HG03354 (cell line): Measurements from ENCODE around the gene TOLLIP.

Source experiments
- ATAC-seq: cut with Tn5 transposase; IDR thresholded peaks from one replicate; pipeline ENCODE4 v1.9.1; 2021; ENCODE audit warnings: mild to moderate bottlenecking; ENCODE audit not compliant: unreplicated experiment, poor library complexity, severe bottlenecking

TOLLIP gene

DNA sequence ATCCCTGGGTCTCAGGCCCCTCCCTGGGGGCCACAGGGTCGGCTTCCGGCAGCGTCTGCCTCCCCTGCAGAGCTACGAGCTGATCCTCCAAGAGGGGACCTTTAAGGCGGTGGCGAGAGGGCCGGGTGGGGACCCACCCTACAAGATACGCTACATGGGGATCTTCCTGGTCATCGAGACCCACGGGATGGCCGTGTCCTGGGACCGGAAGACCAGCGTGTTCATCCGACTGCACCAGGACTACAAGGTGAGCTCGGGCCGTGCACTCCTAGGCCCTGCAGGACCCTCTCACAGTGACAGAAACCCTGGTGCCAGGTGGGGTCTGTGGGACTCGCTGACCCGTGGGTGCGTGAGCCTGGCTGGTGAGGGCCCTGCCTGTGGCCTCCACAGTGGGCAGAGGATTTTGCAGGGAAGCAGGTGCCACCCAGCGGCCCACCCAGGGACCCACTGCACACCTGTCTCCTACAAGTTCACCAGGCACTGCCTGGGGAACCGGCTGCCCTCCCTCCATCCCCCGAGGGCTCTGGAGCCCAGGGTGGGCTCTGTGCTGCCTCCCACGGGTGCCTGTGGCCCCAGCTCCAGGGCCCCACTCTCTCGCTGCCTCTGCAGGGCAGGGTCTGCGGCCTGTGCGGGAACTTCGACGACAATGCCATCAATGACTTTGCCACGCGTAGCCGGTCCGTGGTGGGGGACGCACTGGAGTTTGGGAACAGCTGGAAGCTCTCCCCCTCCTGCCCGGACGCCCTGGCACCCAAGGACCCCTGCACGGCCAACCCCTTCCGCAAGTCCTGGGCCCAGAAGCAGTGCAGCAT lies 72.9 kb downstream of the TOLLIP start:
- no peak for ATAC-seq

DNA sequence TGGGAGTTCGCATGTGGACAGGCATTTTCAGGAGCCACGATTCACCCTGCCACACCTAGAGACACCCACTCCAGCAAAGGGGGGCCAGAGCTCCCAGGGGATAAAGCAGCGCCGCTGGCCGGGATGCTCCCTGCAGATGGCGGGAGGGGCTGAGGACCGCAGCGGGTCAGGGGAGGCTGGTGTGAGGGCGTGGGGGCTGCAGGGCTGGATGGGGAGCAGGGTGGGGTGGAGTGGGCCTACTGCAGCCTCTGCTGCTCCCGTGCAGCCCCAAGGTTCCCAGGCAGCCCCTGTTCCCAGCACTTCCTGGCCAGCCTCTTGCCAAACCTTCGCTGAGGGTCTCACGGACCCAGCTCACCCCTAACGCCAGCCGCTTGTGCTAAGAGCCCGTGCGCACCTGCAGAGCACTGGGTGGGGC lies 73.5 kb downstream of the TOLLIP start:
- no peak for ATAC-seq

DNA sequence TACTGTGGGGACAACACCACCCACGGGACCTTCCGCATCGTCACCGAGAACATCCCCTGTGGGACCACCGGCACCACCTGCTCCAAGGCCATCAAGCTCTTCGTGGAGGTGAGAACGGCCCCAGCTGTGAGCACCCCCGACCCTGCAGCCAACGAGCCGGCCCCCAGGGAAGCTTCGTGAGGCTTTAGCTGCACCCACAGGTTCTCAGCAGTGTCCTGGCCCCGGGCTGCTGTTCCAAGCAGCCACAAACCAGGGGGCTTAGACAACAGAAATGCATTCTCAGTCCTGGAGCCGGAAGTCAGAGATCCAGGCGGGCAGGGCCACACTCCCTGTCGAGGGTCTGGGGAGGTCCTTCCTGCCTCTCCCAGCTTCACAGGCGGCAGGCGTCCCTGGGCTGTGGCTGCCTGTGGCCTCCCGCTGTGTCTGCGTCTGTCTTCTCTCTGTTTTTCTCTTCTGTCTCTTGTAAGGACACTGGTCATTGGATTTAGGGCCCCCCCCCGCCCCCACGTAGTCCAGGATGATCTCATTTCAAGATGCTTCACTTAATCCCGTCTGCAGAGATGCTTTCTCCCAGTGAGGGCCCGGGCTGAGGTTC lies 74.0 kb downstream of the TOLLIP start:
- no peak for ATAC-seq

DNA sequence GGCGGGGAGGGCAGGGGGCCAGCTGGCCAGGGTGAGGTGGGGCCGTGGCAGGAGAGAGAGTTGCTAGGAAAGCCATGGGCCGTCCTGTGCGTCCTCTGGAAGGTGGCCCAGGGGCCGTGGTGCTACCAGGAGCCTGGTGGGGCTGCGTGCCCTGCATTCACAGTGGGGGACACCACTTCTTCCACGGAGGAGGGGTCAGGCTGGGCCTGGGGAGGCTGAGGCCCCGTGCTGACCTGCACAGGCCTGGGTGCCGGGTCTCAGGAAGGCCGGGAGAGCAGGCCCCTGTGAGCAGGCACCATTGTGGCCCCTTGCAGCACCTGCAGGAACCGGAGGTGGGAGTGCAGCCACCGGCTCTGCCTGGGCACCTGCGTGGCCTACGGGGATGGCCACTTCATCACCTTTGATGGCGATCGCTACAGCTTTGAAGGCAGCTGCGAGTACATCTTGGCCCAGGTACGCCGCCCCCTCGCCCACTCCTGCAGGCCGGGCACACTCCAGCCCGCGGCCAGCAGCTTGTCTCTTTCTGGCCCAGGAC lies 74.6 kb downstream of the TOLLIP start:
- ATAC-seq = no peak

DNA sequence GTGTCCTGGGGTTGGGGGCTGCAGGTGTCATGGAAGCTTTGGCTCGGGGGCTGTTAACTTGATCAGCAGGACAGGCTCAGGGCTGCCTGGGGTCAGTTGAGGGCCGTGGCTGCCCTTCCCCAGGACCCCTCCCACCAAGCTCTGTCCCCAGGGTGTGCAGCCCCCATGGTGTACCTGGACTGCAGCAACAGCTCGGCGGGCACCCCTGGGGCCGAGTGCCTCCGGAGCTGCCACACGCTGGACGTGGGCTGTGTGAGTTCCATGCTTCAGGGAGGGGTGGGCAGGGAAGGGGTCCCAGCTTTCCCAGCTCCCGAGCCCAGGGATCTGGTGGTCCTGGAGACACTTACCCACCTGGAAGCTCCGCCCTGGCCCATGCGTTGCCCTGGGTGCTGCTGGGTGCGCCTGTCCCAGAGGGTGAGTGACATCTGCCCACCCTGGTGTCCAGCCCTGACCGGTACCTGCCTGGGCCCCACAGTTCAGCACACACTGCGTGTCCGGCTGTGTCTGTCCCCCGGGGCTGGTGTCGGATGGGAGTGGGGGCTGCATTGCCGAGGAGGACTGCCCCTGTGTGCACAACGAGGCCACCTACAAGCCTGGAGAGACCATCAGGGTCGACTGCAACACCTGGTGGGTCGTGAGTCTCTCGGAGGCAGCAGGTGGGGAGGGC lies 75.2 kb downstream of the TOLLIP start:
- no peak for ATAC-seq

DNA sequence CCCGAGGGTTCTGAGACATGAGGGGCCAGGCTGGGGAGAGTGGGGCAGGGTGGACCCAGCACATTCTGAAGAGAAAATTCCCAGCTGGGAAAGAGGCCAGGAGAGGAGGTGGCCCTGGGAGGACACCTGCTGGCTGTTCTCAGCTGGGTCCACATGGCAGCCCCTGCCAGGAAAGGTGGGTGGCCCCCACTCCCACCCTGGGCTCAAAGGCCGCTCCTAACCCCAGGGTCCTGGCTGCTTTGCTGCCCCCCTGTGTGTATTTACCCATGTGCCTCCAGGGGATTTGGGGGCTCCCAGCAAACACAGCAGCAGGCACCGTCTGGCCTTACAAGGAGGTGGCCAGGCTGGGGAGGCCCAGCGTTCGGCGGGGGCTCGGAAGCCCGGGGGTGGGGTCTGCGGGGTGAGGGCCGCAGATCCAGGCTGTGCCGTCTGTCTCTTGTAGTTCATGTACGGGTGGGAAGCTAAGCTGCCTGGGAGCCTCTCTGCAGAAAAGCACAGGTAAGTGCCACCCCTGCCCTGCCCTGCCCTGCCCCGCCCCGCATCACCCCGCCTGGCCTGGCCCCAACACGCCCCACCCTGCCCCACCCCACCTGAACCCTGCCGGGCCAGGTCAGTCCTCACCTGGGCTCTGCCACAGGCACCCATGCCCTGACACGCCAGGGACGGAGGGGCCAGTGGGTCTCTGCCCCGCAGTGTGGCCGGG lies 75.9 kb downstream of the TOLLIP start:
- no peak for ATAC-seq

DNA sequence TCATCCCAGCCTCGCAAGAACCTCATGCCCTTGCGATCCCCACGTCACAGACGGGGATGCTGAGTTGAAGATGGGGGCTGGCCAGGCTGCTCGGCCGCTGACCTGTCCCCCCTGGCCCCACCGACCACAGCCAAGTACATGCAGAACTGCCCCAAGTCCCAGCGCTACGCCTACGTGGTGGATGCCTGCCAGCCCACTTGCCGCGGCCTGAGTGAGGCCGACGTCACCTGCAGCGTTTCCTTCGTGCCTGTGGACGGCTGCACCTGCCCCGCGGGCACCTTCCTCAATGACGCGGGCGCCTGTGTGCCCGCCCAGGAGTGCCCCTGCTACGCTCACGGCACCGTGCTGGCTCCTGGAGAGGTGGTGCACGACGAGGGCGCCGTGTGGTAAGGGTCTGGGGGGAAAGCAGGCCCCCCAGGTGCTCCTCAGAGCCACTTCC lies 76.5 kb downstream of the TOLLIP start:
- no peak for ATAC-seq

DNA sequence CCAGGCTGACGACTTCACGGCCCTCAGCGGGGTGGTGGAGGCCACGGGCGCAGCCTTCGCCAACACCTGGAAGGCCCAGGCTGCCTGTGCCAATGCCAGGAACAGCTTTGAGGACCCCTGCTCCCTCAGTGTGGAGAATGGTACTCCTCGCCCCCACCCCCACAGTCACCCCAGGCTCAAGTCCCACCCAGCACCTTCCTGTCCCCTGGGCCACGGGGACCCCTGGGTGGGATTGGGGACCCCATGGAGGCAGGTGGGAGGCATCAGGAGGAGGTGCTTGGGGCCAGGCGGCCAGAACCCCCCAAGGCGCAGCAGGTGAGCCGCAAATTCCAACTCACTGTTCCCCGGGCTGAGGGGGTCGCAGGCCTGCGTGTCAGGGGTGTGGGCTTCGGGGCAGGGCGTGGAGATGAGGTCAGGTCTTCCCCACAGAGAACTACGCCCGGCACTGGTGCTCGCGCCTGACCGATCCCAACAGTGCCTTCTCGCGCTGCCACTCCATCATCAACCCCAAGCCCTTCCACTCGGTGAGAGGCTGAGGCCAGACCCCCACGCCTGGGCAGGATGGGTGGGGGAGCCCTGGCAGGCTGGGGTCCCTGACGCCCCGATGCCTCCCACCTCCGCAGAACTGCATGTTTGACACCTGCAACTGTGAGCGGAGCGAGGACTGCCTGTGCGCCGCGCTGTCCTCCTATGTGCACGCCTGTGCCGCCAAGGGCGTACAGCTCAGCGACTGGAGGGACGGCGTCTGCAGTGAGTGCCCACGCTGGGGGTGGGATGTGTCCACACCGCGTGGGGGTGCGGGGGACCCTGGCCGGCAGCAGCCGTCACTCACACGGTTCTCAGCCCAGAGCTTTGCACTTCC lies 77.2 kb downstream of the TOLLIP start:
- ATAC-seq = no peak

DNA sequence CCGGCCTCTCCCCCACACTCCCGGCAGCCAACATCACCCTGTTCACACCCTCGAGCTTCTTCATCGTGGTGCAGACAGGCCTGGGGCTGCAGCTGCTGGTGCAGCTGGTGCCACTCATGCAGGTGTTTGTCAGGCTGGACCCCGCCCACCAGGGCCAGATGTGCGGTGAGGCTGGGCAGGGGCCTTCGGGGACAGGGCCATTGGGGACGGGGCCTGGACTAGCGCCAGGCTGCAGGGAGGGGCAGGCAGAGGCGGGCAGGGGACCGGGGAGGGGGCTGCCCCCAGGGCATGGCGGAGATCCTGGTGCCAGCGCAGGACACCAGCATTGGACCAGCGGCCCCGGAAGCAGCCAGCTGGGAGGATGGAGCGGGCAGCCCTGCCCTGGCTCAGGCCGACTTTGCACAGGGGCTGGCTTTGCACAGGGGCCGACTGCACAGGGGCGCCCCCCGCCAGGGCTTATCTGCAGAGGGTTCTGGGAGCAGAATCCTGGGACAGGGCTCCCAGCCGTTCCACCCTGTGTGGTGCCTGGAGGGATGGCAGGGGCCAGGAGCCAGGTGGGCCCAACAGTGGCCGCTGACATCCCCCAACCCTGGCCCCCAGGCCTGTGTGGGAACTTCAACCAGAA lies 77.9 kb downstream of the TOLLIP start:
- ATAC-seq = no peak

DNA sequence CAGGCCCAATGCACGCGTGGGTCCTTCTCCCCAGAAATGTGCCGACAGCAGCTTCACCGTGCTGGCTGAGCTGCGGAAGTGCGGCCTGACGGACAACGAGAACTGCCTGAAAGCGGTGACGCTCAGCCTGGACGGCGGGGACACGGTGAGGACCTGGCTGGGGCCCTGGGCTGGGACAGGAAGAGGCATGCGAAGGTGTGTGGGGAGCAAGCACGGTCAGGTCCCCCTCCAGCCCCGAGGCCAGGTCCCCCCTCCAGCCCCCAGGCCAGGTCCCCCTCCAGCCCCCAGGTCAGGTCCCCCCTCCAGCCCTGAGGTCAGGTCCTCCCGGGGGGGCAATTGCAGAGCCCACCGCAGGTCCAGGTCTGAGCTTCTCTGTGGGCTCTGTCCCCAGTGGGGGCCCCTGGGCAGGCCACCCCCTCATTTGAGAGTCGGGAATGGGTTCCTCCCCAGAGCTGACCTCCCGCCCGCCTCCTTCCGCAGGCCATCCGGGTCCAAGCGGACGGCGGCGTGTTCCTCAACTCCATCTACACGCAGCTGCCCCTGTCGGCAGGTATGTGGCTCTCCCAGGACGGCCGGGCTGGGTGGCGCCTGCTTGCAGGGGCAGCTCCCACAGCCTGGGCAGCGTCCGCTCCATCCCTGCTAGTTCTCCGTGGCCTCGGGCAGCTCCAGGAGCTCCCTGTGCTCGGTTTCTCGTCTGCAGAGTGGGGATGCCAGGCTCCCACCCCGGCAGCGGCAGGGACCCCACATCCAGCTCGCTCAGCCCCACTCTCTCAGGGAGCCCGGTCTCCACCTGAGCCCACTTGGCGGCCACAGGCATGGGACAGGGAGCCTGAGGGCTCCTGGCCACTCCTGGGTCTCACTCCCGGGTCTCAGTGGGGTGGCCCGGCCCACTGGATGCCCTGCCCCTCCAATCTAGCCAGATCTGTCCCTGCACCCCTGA lies 78.7 kb downstream of the TOLLIP start:
- ATAC-seq = no peak

DNA sequence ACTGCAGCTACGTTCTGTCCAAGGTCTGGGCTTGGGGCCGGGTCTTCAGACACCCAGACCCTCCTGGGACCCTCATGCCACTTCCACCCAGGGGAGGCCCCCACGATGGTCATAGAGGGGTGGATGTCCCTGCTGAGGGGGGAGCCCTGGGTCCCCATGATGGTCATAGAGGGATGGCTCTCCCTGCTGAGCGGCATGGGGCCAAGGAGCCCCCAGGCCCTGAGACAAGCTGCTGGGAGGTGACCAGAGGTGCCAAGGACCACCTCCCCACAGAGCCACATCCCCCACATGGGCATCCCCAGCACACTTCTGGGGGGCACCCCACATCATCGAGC lies 79.3 kb downstream of the TOLLIP start:
- no peak for ATAC-seq

DNA sequence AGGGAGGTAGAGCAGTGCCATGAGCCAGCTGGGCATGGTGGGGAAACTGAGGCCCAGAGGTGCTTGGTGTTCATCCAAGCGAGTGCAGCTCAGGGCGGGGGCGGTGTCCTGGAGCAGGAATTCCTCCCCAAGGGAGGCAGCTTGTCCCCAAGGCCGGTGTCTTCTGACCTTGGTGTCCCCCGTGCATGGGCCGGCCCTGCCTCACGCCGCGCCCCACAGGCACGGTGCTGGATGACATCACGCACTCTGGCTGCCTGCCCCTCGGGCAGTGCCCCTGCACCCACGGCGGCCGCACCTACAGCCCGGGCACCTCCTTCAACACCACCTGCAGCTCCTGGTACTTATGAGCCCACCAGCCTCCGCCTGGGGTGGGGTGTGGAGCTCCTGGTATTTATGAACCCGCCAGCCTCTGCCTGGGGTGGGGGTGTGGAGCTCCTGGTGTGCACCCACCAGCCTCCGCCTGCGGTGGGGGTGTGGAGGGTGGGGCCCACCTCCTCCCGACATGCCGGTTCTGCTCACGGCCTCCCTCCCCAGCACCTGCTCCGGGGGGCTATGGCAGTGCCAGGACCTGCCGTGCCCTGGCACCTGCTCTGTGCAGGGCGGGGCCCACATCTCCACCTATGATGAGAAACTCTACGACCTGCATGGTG lies 79.8 kb downstream of the TOLLIP start:
- ATAC-seq = no peak

DNA sequence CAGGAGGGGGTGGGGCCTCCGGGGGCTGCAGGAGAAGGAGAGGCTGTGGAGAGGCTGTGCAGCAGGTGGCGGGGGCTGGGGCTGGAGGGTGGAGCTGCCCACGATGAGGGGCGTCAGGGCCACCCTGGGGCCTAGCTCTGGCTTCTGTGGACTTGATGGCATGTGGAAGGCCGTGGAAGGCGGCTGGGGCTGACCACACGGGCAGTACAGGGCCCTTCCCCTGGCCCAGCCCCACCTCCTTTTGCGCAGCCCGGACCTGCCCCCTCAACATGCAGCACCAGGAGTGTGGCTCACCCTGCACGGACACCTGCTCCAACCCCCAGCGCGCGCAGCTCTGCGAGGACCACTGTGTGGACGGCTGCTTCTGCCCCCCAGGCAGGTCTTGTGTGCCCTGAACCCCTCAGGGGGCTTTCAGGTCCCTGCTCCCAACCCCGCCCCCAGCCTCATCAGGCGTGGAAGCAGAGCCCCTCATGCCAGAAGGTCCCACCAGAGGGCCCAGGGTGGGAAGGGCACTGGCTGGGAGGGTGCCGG lies 80.4 kb downstream of the TOLLIP start:
- ATAC-seq = no peak

DNA sequence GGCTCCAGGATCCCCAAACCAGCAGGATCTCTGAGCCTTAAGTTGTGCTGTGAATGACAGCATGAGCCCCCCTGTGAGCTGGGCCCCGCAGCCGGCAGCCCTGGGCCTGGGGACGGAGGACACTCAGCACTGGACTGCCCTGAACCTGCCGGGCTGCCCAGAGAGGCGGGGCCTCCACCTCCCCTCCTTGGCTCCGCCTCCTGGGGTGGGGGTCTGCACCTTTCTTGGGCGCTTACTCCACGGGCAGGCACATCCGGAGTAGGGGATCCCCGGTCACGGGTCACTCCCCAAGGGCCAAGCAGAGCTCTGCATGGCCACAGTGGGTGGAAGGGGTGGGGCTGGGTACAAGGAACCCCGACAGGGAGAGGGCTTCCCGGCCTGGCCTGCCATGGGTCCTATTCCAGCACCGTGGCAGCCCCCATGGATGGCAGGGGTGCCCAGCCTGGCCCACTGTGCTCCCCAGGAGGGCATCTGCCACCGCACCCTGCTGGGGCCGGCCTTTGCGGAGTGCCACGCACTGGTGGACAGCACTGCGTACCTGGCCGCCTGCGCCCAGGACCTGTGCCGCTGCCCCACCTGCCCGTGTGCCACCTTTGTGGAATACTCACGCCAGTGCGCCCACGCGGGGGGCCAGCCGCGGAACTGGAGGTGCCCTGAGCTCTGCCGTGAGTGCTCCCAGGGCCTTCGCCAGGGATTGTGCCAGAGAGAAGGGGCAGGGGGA lies 81.2 kb downstream of the TOLLIP start:
- no peak for ATAC-seq

DNA sequence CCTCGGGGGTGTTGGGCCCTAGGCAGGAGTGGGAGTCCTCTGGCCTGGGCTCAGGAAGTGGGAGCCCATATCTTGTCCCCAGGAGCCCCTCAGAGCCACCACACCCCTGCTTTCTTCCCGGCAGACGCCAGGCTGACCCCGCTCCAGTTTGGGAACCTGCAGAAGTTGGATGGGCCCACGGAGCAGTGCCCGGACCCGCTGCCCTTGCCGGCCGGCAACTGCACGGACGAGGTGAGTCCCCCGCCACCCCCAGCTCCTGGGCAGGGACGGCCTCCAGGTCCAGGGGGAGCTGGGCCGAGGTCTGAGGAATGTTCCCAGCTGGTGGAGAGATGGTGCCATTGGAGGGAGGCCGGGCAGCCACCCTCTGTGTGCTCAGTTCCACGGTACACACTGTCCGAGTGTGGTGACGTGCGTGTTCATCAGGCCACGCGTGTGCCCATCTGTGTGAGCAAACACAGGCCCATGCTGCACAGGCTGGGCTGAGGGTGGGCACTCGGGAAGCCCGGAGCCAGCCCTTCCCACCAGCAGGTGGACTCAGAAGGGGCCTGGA lies 81.8 kb downstream of the TOLLIP start:
- ATAC-seq = no peak

DNA sequence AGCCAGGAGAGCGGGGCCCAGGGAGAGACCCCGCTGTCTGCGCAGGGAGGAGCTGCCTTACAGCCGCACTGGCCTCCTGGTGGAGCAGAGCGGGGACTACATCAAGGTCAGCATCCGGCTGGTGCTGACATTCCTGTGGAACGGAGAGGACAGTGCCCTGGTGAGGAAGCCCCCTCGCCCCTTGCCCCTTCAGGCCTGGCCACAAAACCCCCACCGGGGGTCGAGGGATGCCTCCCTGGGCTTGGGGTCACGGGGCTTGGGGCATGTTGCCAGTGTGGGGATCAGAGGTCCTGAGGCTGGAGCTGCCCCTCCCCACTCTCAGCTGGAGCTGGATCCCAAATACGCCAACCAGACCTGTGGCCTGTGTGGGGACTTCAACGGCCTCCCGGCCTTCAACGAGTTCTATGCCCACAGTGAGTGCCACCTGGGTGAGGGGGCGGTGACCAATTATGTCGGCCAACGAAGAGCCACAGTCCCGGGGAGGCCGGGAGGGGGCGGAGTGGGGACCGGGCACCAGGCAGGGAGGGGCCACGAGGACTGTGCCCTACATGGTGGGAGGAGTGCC lies 82.4 kb downstream of the TOLLIP start:
- ATAC-seq = no peak
